OCI-LY3 (cell line): ENCODE measurements around the gene NRXN3.

ENCODE experiments used
- CTCF ChIP-seq: fragments of 200-600, 300-600 bp; sonication (generic); IDR thresholded peaks from 2 replicates; pipeline ENCODE4 v1.5.1; 2014; ENCODE audit warnings: antibody characterized with exemption, low read length, low read depth
- EZH2phosphoT487 ChIP-seq: fragments of 200-600 bp; shearing (Covaris generic); IDR thresholded peaks from 2 replicates; pipeline ENCODE4 v1.6.1; 2018; ENCODE audit warnings: antibody characterized with exemption, mixed run types, low read depth

- no peak for TF ChIP-seq CTCF
- TF ChIP-seq EZH2phosphoT487 = no peak
Measured at GRCh38 chr14:79491161-79491560, 1321.0 kb downstream of the NRXN3 start.
